Measurements from ENCODE around the gene TRIM13.

DNA sequence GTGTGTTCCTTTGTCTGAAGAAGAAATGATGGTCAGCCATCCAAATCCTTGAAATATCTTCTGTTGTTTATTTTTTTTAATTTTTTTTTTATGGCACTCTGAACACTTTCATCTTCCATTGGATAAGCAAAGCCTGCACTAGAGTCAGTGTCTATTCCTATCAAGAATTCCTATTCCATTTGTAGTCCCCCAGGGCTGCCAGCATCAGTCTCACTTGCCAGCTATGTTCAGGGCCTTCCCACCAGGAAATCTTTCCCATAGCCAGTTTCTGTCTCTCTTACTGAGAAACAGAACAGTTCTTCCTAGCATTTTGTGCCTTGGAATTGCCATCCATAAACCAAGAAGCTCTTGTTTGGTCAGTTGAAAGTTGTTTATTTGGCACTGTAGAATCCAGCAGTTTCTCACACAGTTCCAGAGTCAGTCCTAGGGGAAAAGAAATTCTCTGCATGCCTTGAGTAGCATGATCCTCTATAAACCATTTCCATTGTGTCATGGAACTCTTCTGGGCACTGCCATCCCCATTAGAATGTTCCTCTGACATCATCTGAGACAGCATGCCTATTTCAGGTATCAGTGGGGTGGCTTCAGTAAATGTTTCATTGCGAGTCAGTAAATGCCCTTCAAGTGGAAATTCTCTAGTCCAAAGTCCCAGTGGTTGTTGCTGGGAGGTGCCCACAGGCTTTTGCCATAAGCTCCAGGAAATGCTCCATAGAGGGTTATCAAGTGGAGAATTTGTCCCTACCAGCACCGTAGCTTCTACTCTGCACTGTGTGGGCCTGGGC, 42.0 kb upstream of the TRIM13 start:
- TF ChIP-seq L3MBTL2 (conservative IDR thresholded peaks at IDR 0.05) (no peak), FOXM1 (IDR thresholded peaks at IDR 0.05; ENCODE audit: borderline replicate concordance) (no peak), PKNOX1 (IDR thresholded peaks at IDR 0.05) (no peak), BHLHE40 (IDR thresholded peaks at IDR 0.05; ENCODE audit: borderline replicate concordance) (no peak), SUZ12 (IDR thresholded peaks at IDR 0.05) (no peak), SP1 (IDR thresholded peaks at IDR 0.05) (no peak), LEF1 (IDR thresholded peaks at IDR 0.05; ENCODE audit: borderline replicate concordance) (no peak), FOXK2 (IDR thresholded peaks at IDR 0.05) (no peak), ZNF384 (IDR thresholded peaks at IDR 0.05) (no peak), NFRKB (IDR thresholded peaks at IDR 0.05) (no peak), ARNT (IDR thresholded peaks at IDR 0.05) (no peak), CTBP1 (IDR thresholded peaks at IDR 0.05; ENCODE audit: borderline replicate concordance) (no peak)

All from HEK293T (cell line).